ENCODE data around the gene ATF3. TPM values are rescaled to one million over a fixed set of nuclear protein-coding genes. Genes with fewer than 3 reads are reported as not detected.

ATF3 gene
- total RNA-seq, 1 experiment from 2014 or later: 10.2 TPM

DNA sequence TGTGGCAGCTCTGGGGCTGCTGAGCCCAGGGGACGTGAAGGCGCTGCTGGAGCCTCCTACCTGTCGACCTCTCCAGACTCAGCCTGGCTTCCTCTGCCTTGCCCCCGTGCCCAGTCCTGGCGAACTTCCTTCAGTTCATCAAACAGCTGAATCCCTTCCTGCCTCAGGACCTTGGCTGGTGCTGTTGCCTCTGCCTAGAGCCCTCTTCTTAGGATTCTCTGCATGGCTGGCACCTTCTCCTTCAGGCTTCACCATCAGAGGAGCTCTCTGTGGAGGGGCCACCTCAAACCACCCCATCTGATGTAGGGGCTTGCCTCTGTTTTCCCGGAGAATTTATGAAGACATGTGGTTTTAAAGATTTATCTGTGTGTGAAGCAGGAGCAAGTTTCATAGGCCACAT, 23.4 kb upstream of the ATF3 start:
- Histone ChIP-seq H2AFZ (no peak overlapping the region), H3K79me2 (ENCODE audit: low read depth) (no peaks in the 10 kb centered on the region), H3K27ac (no peak overlapping the region), H4K20me1 (ENCODE audit: insufficient read depth) (no peaks in the 10 kb centered on the region), H3K4me1 (replicated peaks; ENCODE audit: insufficient read depth) (no peaks in the 10 kb centered on the region), H3K4me3 (no peak overlapping the region), H3K36me3 (ENCODE audit: low read depth) (no peaks in the 10 kb centered on the region), H3F3A (ENCODE audit: insufficient read depth, low read depth) (no peaks in the 10 kb centered on the region), H3K4me2 (no peak overlapping the region), H3K9me2 (ENCODE audit: insufficient read depth) (no peaks in the 10 kb centered on the region), H3K9me3 (ENCODE audit: insufficient read depth, low read depth) (no peaks in the 10 kb centered on the region), H3K27me3 (ENCODE audit: insufficient read depth, low read depth) (no peaks in the 10 kb centered on the region)
- DNase-seq: no peak
- TF ChIP-seq EZH2 (IDR thresholded peaks at IDR 0.05; ENCODE audit: low read depth): no peak
- no peak for TF ChIP-seq CTCF (conservative IDR thresholded peaks at IDR 0.05)
- BruUV-seq (replicated peaks): no TSS peak
- POLR2A ChIA-PET (ENCODE audit: unreplicated experiment): no interaction called here
- CTCF ChIA-PET: no interaction called here
- intact Hi-C loops (cut with micrococcal nuclease; ENCODE audit: unreplicated experiment): no loop called here

DNA sequence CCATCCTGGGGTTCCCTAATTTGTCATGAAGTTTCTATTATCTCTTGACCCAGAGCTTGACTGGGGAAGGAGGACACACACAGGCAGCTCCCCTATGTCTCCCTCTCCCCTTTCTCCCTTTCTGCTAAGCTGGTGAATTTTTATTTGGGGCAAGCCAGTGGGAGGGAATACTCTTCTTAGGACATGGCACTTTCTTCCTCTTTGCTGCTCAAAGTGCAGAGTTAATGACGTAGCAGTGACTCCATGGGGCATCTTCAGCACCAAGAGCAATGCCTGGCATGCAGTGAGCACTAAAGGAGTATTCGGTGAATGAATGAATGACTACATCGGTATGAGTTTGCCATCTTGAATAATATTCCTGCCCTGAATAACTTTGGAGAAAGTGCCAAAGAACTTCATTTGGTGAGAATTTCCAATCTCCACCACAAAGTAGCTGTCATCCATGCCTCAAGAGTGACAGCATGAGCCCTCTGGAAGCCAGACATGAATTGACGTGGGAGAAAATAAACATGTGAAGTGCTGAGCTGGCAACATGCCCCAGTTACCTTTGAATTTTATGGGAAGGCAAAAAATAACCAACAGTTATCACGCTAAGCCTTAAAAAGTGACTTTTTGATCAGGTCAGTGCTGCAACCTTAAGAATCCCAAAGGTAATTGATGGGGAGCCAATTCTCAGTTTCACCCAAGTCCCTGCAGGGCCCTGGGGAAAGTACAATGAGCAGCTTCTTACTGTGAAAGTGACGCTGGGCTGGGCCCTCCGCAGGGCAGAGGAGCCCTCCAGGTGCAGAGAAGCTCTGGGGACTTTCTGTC, 22.1 kb upstream of the ATF3 start:
- H3F3A ChIP-seq (ENCODE audit: insufficient read depth, low read depth): no peaks in the 10 kb centered on the region
- no peak for DNase-seq
- no peaks in the 10 kb centered on the region for H3K9me3 ChIP-seq (ENCODE audit: insufficient read depth, low read depth)
- H2AFZ ChIP-seq: no peak overlapping the region
- TF ChIP-seq CTCF (conservative IDR thresholded peaks at IDR 0.05): no peak
- no peak for TF ChIP-seq EZH2 (IDR thresholded peaks at IDR 0.05; ENCODE audit: low read depth)
- H3K27ac ChIP-seq: no peak overlapping the region
- ChIA-PET CTCF (interaction anchor here (0.6 to 0.7 kb wide), 2 partner anchors 23 to 179 kb away, joined by 4 to 5 read pairs; no protein-coding TSS in a partner anchor), POLR2A (ENCODE audit: unreplicated experiment) (no interaction called here)
- no peaks in the 10 kb centered on the region for H3K27me3 ChIP-seq (ENCODE audit: insufficient read depth, low read depth)
- no peaks in the 10 kb centered on the region for H3K9me2 ChIP-seq (ENCODE audit: insufficient read depth)
- H3K79me2 ChIP-seq (ENCODE audit: low read depth): no peaks in the 10 kb centered on the region
- H3K36me3 ChIP-seq (ENCODE audit: low read depth): no peaks in the 10 kb centered on the region
- no TSS peak for BruUV-seq (replicated peaks)
- H3K4me1 ChIP-seq (replicated peaks; ENCODE audit: insufficient read depth): no peaks in the 10 kb centered on the region
- no peaks in the 10 kb centered on the region for H4K20me1 ChIP-seq (ENCODE audit: insufficient read depth)
- H3K4me3 ChIP-seq: no peak overlapping the region
- intact Hi-C loops (cut with micrococcal nuclease; ENCODE audit: unreplicated experiment): no loop called here
- no peak overlapping the region for H3K4me2 ChIP-seq

- H3K27me3 ChIP-seq (ENCODE audit: insufficient read depth, low read depth): no peaks in the 10 kb centered on the region
- no TSS peak for BruUV-seq (replicated peaks)
- no peaks in the 10 kb centered on the region for H3K9me3 ChIP-seq (ENCODE audit: insufficient read depth, low read depth)
- H3K4me1 ChIP-seq (replicated peaks; ENCODE audit: insufficient read depth): no peaks in the 10 kb centered on the region
- intact Hi-C loops (cut with micrococcal nuclease; ENCODE audit: unreplicated experiment): no loop called here
- no peaks in the 10 kb centered on the region for H3F3A ChIP-seq (ENCODE audit: insufficient read depth, low read depth)
- H3K79me2 ChIP-seq (ENCODE audit: low read depth): no peaks in the 10 kb centered on the region
- no peak for DNase-seq
- no peaks in the 10 kb centered on the region for H3K36me3 ChIP-seq (ENCODE audit: low read depth)
- no peak overlapping the region for H3K4me3 ChIP-seq
- H3K4me2 ChIP-seq: no peak overlapping the region
- H3K9me2 ChIP-seq (ENCODE audit: insufficient read depth): no peaks in the 10 kb centered on the region
- no peak overlapping the region for H3K27ac ChIP-seq
- H4K20me1 ChIP-seq (ENCODE audit: insufficient read depth): no peaks in the 10 kb centered on the region
- TF ChIP-seq EZH2 (IDR thresholded peaks at IDR 0.05; ENCODE audit: low read depth): no peak
- no peak for TF ChIP-seq CTCF (conservative IDR thresholded peaks at IDR 0.05)
- H2AFZ ChIP-seq: no peak overlapping the region
- ChIA-PET POLR2A (ENCODE audit: unreplicated experiment) (no interaction called here), CTCF (interaction anchor here (0.6 to 0.7 kb wide), 2 partner anchors 23 to 178 kb away, joined by 4 to 5 read pairs; no protein-coding TSS in a partner anchor)
Observed at GRCh38 chr1:212587016-212587887, 21.3 kb upstream of the ATF3 start.
